ENCODE data around the gene MARCKSL1. TPM values are rescaled to one million over a fixed set of nuclear protein-coding genes. Genes with fewer than 3 reads are reported as not detected.

Gene MARCKSL1
- total and polyA plus RNA-seq, 2 of the 13 experiments (the other 11 are each of a cell fraction or from before 2014, with no cell fraction given) = 81.9 to 155 TPM

DNA sequence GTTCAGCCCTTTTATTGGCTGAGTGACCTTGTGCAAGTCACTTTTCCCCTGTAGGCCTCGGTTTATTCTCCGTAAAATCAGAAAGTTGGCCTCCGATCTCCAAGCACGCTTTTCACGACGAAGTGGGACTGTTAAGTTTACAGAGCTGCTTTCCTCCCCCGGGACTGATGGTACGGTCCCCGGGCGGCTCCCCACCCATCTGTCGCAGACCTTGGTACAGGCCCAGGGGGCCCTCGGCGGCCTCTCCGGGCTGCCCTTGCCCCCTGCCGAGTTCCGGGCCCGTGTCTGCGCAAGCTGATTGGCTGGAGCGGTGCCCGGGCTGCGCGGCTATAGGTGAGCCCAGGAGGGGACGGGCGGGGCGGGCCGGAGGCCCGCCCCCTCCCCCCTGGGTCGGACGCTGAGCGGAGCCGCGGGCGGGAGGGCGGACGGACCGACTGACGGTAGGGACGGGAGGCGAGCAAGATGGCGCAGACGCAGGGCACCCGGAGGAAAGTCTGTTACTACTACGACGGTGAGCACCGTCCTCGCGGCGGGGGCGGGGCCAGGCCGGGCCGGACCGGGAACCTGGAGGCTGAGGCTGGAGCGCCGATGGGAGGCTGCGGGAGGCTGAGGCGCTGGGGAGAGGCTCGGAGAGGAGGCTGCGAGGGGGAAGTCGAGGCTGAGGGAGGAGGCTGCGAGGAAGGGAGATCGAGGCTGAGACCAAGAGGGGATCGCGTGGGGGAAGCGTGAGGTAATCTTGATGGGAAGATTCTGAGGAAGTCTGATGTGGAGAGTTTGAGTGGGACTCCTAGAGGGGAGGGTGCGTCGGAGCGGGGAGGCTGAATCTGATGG lies 44.1 kb downstream of the MARCKSL1 start, which contains the start of gene HDAC1 (continued):
- TF ChIP-seq NR2F6 (IDR thresholded peaks at IDR 0.05) = peak; percentile 22; the same call in 1 of the 2 replicates
- no peak; the same call in 1 of the 2 replicates for TF ChIP-seq NR2F6 (CRISPR knock-in tag; IDR thresholded peaks at IDR 0.05)
- no peak for TF ChIP-seq GTF2F1 (IDR thresholded peaks at IDR 0.05; ENCODE audit: low read length)
- no peak for TF ChIP-seq ZNF33A (CRISPR knock-in tag; IDR thresholded peaks at IDR 0.05; ENCODE audit: borderline replicate concordance)
- no peak for TF ChIP-seq ZNF737 (CRISPR knock-in tag; IDR thresholded peaks at IDR 0.05; ENCODE audit: borderline replicate concordance)
- TF ChIP-seq, protein P1, sequence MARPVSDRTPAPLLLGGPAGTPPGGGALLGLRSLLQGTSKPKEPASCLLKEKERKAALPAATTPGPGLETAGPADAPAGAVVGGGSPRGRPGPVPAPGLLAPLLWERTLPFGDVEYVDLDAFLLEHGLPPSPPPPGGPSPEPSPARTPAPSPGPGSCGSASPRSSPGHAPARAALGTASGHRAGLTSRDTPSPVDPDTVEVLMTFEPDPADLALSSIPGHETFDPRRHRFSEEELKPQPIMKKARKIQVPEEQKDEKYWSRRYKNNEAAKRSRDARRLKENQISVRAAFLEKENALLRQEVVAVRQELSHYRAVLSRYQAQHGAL (CRISPR knock-in tag; IDR thresholded peaks at IDR 0.05; ENCODE audit: not compliant biosample characterization) = no peak
- no peak for TF ChIP-seq TOPORS (CRISPR knock-in tag; IDR thresholded peaks at IDR 0.05)
- TF ChIP-seq, protein P2, sequence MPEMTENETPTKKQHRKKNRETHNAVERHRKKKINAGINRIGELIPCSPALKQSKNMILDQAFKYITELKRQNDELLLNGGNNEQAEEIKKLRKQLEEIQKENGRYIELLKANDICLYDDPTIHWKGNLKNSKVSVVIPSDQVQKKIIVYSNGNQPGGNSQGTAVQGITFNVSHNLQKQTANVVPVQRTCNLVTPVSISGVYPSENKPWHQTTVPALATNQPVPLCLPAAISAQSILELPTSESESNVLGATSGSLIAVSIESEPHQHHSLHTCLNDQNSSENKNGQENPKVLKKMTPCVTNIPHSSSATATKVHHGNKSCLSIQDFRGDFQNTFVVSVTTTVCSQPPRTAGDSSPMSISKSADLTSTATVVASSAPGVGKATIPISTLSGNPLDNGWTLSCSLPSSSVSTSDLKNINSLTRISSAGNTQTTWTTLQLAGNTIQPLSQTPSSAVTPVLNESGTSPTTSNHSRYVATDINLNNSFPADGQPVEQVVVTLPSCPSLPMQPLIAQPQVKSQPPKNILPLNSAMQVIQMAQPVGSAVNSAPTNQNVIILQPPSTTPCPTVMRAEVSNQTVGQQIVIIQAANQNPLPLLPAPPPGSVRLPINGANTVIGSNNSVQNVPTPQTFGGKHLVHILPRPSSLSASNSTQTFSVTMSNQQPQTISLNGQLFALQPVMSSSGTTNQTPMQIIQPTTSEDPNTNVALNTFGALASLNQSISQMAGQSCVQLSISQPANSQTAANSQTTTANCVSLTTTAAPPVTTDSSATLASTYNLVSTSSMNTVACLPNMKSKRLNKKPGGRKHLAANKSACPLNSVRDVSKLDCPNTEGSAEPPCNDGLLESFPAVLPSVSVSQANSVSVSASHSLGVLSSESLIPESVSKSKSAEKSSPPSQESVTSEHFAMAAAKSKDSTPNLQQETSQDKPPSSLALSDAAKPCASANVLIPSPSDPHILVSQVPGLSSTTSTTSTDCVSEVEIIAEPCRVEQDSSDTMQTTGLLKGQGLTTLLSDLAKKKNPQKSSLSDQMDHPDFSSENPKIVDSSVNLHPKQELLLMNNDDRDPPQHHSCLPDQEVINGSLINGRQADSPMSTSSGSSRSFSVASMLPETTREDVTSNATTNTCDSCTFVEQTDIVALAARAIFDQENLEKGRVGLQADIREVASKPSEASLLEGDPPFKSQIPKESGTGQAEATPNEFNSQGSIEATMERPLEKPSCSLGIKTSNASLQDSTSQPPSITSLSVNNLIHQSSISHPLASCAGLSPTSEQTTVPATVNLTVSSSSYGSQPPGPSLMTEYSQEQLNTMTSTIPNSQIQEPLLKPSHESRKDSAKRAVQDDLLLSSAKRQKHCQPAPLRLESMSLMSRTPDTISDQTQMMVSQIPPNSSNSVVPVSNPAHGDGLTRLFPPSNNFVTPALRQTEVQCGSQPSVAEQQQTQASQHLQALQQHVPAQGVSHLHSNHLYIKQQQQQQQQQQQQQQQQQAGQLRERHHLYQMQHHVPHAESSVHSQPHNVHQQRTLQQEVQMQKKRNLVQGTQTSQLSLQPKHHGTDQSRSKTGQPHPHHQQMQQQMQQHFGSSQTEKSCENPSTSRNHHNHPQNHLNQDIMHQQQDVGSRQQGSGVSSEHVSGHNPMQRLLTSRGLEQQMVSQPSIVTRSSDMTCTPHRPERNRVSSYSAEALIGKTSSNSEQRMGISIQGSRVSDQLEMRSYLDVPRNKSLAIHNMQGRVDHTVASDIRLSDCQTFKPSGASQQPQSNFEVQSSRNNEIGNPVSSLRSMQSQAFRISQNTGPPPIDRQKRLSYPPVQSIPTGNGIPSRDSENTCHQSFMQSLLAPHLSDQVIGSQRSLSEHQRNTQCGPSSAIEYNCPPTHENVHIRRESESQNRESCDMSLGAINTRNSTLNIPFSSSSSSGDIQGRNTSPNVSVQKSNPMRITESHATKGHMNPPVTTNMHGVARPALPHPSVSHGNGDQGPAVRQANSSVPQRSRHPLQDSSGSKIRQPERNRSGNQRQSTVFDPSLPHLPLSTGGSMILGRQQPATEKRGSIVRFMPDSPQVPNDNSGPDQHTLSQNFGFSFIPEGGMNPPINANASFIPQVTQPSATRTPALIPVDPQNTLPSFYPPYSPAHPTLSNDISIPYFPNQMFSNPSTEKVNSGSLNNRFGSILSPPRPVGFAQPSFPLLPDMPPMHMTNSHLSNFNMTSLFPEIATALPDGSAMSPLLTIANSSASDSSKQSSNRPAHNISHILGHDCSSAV (CRISPR knock-in tag; IDR thresholded peaks at IDR 0.05; ENCODE audit: borderline replicate concordance) = no peak
- TF ChIP-seq, protein P3, sequence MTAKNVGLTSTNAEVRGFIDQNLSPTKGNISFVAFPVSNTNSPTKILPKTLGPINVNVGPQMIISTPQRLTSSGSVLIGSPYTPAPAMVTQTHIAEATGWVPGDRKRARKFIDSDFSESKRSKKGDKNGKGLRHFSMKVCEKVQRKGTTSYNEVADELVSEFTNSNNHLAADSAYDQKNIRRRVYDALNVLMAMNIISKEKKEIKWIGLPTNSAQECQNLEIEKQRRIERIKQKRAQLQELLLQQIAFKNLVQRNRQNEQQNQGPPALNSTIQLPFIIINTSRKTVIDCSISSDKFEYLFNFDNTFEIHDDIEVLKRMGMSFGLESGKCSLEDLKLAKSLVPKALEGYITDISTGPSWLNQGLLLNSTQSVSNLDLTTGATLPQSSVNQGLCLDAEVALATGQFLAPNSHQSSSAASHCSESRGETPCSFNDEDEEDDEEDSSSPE (CRISPR knock-in tag; IDR thresholded peaks at IDR 0.05) = no peak; the same call in 1 of the 2 replicates
- TF ChIP-seq, protein P4, sequence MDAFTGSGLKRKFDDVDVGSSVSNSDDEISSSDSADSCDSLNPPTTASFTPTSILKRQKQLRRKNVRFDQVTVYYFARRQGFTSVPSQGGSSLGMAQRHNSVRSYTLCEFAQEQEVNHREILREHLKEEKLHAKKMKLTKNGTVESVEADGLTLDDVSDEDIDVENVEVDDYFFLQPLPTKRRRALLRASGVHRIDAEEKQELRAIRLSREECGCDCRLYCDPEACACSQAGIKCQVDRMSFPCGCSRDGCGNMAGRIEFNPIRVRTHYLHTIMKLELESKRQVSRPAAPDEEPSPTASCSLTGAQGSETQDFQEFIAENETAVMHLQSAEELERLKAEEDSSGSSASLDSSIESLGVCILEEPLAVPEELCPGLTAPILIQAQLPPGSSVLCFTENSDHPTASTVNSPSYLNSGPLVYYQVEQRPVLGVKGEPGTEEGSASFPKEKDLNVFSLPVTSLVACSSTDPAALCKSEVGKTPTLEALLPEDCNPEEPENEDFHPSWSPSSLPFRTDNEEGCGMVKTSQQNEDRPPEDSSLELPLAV (CRISPR knock-in tag; conservative IDR thresholded peaks at IDR 0.05; ENCODE audit: low read depth) = no peak
- TF ChIP-seq SOX6 (IDR thresholded peaks at IDR 0.05) = no peak
- no peak for TF ChIP-seq SOX6 (CRISPR knock-in tag; IDR thresholded peaks at IDR 0.05)
- TF ChIP-seq ZZZ3 (CRISPR knock-in tag; IDR thresholded peaks at IDR 0.05; ENCODE audit: borderline replicate concordance) = no peak
- no peak for TF ChIP-seq PRPF4 (IDR thresholded peaks at IDR 0.05; ENCODE audit: low read depth, low read length, poor library complexity, severe bottlenecking)
- TF ChIP-seq, protein P5, sequence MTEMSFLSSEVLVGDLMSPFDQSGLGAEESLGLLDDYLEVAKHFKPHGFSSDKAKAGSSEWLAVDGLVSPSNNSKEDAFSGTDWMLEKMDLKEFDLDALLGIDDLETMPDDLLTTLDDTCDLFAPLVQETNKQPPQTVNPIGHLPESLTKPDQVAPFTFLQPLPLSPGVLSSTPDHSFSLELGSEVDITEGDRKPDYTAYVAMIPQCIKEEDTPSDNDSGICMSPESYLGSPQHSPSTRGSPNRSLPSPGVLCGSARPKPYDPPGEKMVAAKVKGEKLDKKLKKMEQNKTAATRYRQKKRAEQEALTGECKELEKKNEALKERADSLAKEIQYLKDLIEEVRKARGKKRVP (CRISPR knock-in tag; IDR thresholded peaks at IDR 0.05) = no peak
- peak; percentile 41; the same call in 1 of the 2 replicates for TF ChIP-seq ATF7-NPFF (CRISPR knock-in tag; IDR thresholded peaks at IDR 0.05; ENCODE audit: low read depth)

Data from HepG2 (cell line).